Measurements from ENCODE around the gene SCARF1.
A peak's percentile ranks its signal among the peaks of the same experiment; 100 is the strongest.
"Not testable (repeated sequence)": the region's sequence is repeated elsewhere in the genome, so short reads cannot be mapped to it uniquely, and the experiment has no call there.

Gene SCARF1

GRCh38 chr17:1684378-1685189, 39.1 kb upstream of the SCARF1 start, which contains the start of gene PRPF8:
Gene PRPF8 (minus strand): TSS chr17:1684867. CDS start chr17:1684571, 296 bp downstream.
- ChIA-PET POLR2A (interaction anchor here (0.7 to 2.0 kb wide), 11 partner anchors 9 to 35 kb away, joined by 3 to 13 read pairs (median 4); partner anchors contain the start of gene RILP), CTCF (interaction anchor here (1.0 to 1.2 kb wide), 2 partner anchors 32 to 37 kb away, joined by 3 to 8 read pairs; no protein-coding TSS in a partner anchor)

GRCh38 chr17:1683459-1683858, 37.9 kb upstream of the SCARF1 start:
- DNase-seq (ENCODE audit: extremely low spot score) = no peak
- CTCF ChIA-PET = interaction anchor here (1.2 kb wide), 1 partner anchor 38 kb away, joined by 8 read pairs; no protein-coding TSS in a partner anchor
- POLR2A ChIA-PET = interaction anchor here (0.9 to 2.0 kb wide), 6 partner anchors 11 to 33 kb away, joined by 3 to 13 read pairs (median 4); no protein-coding TSS in a partner anchor
- TF ChIP-seq TARDBP (IDR thresholded peaks at IDR 0.05) (no peak), HDGF (IDR thresholded peaks at IDR 0.05; ENCODE audit: borderline replicate concordance) (no peak), PKNOX1 (IDR thresholded peaks at IDR 0.05) (no peak), SUZ12 (IDR thresholded peaks at IDR 0.05) (no peak), BHLHE40 (IDR thresholded peaks at IDR 0.05; ENCODE audit: borderline replicate concordance) (no peak), CTBP1 (IDR thresholded peaks at IDR 0.05; ENCODE audit: borderline replicate concordance) (no peak)

More at GRCh38 chr17:1684378-1685189, 39.1 kb upstream of the SCARF1 start, which contains the start of gene PRPF8:
- peak; percentile 99 for DNase-seq (ENCODE audit: extremely low spot score)
- no peak for TF ChIP-seq NFRKB (IDR thresholded peaks at IDR 0.05)
- no peak for TF ChIP-seq ARNT (IDR thresholded peaks at IDR 0.05)
- peak; percentile 98 for TF ChIP-seq PKNOX1 (IDR thresholded peaks at IDR 0.05)
- TF ChIP-seq FOXK2 (IDR thresholded peaks at IDR 0.05) = no peak
- peak; percentile 67 for TF ChIP-seq L3MBTL2 (conservative IDR thresholded peaks at IDR 0.05)

- no peak for DNase-seq (ENCODE audit: extremely low spot score)
- ChIA-PET CTCF (no interaction called here), POLR2A (no interaction called here)
- TF ChIP-seq NFRKB (IDR thresholded peaks at IDR 0.05) (no peak), ELF4 (IDR thresholded peaks at IDR 0.05) (no peak), ZNF384 (IDR thresholded peaks at IDR 0.05) (no peak), PKNOX1 (IDR thresholded peaks at IDR 0.05) (no peak), TARDBP (IDR thresholded peaks at IDR 0.05) (no peak), CTBP1 (IDR thresholded peaks at IDR 0.05; ENCODE audit: borderline replicate concordance) (no peak), FOXA1 (IDR thresholded peaks at IDR 0.05) (no peak), BHLHE40 (IDR thresholded peaks at IDR 0.05; ENCODE audit: borderline replicate concordance) (no peak), FOXK2 (IDR thresholded peaks at IDR 0.05) (no peak)
These were observed 30.9 kb upstream of the SCARF1 start for GRCh38 chr17:1676401-1676800.

GRCh38 chr17:1673041-1673785, 27.7 kb upstream of the SCARF1 start:
- TF ChIP-seq TARDBP (IDR thresholded peaks at IDR 0.05) (no peak), SP1 (IDR thresholded peaks at IDR 0.05) (no peak)
- CTCF ChIA-PET = no interaction called here
- POLR2A ChIA-PET = no interaction called here
- DNase-seq (ENCODE audit: extremely low spot score) = no peak

GRCh38 chr17:1663934-1664333, 18.4 kb upstream of the SCARF1 start:
- DNase-seq (ENCODE audit: extremely low spot score); POLR2A ChIA-PET: not testable (repeated sequence)
- CTCF ChIA-PET = interaction anchor here (1.8 kb wide), 1 partner anchor 12 kb away, joined by 7 read pairs; no protein-coding TSS in a partner anchor

GRCh38 chr17:1661045-1661444, 15.5 kb upstream of the SCARF1 start:
- ChIA-PET CTCF (interaction anchor here (0.6 kb wide), 1 partner anchor 12 kb away, joined by 5 read pairs; the partner anchor contains the start of gene RILP), POLR2A (interaction anchor here (0.7 to 1.6 kb wide), 4 partner anchors 8 to 23 kb away, joined by 3 to 8 read pairs (median 4); partner anchors contain the start of gene RILP)
- no peak for TF ChIP-seq ELF4 (IDR thresholded peaks at IDR 0.05)
- no peak for TF ChIP-seq LEF1 (IDR thresholded peaks at IDR 0.05; ENCODE audit: borderline replicate concordance)
- TF ChIP-seq NFRKB (IDR thresholded peaks at IDR 0.05) = no peak
- no peak for TF ChIP-seq SUZ12 (IDR thresholded peaks at IDR 0.05)
- TF ChIP-seq FOXM1 (IDR thresholded peaks at IDR 0.05; ENCODE audit: borderline replicate concordance) = no peak
- no peak for TF ChIP-seq ZNF384 (IDR thresholded peaks at IDR 0.05)
- no peak for TF ChIP-seq SP1 (IDR thresholded peaks at IDR 0.05)
- TF ChIP-seq FOXK2 (IDR thresholded peaks at IDR 0.05) = no peak
- no peak for TF ChIP-seq TARDBP (IDR thresholded peaks at IDR 0.05)
- no peak for TF ChIP-seq L3MBTL2 (conservative IDR thresholded peaks at IDR 0.05)
- no peak for TF ChIP-seq FOXA1 (IDR thresholded peaks at IDR 0.05)
- no peak for TF ChIP-seq CTBP1 (IDR thresholded peaks at IDR 0.05; ENCODE audit: borderline replicate concordance)
- no peak for TF ChIP-seq HDGF (IDR thresholded peaks at IDR 0.05; ENCODE audit: borderline replicate concordance)
- no peak for TF ChIP-seq PKNOX1 (IDR thresholded peaks at IDR 0.05)
- no peak for TF ChIP-seq ARNT (IDR thresholded peaks at IDR 0.05)
- TF ChIP-seq BHLHE40 (IDR thresholded peaks at IDR 0.05; ENCODE audit: borderline replicate concordance) = no peak
- no peak for DNase-seq (ENCODE audit: extremely low spot score)

Measured in HEK293T (cell line).